KG1 (cell line): ENCODE data around the gene RBM4.
"Not testable (repeated sequence)": the region's sequence is repeated elsewhere in the genome, so short reads cannot be mapped to it uniquely, and the experiment has no call there.

Experiments
- DNase-seq: peaks from one replicate; lab custom pipeline; 2025; lab: John Stamatoyannopoulos, UW

Gene RBM4

GRCh38 chr11:66616379-66617154 lies 21.9 kb upstream of the RBM4 start, which contains the start of gene RBM14:
Gene RBM14 (plus strand): TSS chr11:66616630. CDS start chr11:66616721, 91 bp downstream.
- DNase-seq = peak; percentile 99

DNA sequence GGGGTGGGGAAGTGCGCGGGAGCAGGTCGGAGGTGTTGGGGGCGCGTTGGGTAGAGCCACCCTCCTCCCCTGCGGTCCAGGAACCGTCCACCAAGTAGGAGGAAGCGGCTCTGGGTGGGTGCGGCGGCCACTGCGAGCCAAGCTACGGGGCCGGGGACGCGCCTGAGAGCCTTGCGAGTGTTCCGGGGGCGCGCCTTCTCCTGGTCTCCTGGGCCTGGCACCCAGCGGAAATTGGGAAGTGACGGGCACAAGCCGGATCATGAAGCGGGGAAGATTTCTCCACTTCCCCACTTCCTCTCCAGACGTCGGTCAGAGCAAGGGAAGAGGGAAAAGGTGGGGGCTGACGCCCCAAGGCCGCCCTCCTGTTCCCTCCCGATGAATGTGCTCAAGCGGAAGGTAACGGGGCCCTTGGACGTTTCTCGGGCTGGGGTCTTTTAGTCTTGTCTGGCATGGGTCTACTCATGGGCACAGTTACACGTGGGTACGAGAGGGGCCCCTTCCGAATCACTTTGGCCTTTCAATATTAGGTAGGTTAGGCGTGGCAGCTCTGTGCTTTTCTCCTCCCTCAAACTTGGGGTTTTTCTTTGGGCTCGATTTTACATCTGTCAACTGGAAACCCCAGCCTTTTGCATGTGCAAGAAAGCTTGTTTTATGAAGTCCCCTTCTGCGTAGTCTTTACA lies 21.2 kb upstream of the RBM4 start:
- no peak for DNase-seq

DNA sequence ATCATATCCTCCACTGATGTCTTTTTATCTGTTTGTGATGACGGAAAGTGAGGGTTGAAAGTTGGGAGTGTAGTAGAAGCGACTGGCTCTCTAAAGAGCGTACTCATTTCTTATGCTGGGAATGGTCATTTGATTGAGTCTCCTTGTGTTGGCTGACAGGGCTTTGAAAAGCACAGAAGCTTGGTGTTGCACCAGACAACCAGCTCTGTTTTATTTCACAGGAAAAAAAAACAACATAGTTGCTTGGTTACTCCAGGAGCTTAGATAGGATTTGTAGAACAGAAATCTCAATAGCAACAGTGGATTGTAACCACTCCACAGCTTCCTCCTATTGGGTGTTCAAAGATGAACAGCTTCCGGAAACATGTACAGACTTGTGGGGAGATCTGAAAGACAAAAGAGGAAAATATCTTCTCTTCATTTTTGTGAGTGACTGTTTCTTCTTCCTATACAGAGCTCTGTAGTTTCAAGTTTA lies 19.4 kb upstream of the RBM4 start:
- no peak for DNase-seq

- no peak for DNase-seq
Observed at GRCh38 chr11:66624450-66624849, 14.1 kb upstream of the RBM4 start.

- DNase-seq = no peak
Observed at GRCh38 chr11:66625041-66625751, 13.3 kb upstream of the RBM4 start.

- no peak for DNase-seq
Observed at GRCh38 chr11:66625752-66626149, 12.8 kb upstream of the RBM4 start.

- no peak for DNase-seq
Observed at GRCh38 chr11:66626382-66626781, 12.1 kb upstream of the RBM4 start.

DNA sequence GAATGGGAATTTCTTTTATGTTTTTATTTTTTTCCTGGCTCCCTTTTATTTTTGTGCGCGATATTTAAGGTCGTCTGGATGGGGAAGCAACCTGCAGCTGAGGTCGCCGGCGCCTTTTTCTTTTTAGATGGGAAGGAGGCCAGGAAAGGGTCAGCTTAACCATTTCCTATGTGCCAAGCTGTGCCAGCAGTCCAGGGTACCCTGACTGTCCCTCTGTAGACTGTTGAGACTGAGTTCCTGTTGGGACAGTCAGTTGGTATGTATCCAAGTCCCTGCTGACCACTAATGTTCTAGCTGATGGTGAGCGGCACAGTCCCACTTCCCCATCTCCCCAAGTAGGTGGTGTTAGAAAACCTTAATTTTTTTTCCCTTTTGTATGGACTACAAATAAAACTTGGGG lies 11.6 kb upstream of the RBM4 start:
- no peak for DNase-seq

- DNase-seq = no peak
Observed at GRCh38 chr11:66628061-66628603, 10.4 kb upstream of the RBM4 start.

GRCh38 chr11:66629356-66629755 lies 9.1 kb upstream of the RBM4 start:
- no peak for DNase-seq

DNA sequence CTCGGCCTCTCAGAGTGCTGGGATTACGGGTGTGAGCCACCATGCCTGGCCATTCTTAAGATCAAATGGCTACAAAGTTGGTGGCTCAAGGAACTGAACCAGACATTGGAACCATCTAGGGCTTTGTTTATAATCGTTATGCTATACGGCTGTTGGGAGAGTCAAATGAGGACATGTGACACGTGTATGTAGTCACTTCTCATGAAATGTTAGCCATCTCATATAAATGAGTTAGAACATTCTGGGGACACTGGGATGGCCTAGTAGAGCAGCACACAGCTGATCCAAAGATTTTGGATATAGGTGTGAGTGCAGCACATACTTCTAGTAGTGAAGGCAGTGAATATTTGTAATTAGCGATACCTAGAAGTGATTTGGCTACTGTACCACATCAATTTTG lies 6.6 kb upstream of the RBM4 start:
- DNase-seq = no peak

DNA sequence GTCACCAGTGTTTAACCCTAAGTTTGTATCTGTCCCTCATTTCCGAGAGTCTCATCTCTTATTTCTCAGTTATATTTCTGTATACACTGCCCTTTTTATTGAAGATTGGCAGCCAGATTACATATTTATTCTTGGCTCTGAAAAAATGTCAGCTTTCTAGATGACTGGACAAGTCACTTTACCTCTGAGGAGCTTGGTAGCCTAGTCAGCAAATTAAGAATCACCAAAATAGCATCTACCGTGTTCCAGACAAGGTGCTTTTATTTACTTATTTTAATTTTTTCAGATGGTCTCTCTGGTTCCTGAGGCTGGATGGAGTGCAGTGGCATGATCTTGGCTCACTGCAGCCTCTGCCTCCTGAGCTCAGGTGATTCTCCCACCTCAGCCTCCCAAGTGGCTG lies 5.6 kb upstream of the RBM4 start:
- no peak for DNase-seq

- DNase-seq = no peak
Observed at GRCh38 chr11:66636411-66636810, 2.1 kb upstream of the RBM4 start.

DNA sequence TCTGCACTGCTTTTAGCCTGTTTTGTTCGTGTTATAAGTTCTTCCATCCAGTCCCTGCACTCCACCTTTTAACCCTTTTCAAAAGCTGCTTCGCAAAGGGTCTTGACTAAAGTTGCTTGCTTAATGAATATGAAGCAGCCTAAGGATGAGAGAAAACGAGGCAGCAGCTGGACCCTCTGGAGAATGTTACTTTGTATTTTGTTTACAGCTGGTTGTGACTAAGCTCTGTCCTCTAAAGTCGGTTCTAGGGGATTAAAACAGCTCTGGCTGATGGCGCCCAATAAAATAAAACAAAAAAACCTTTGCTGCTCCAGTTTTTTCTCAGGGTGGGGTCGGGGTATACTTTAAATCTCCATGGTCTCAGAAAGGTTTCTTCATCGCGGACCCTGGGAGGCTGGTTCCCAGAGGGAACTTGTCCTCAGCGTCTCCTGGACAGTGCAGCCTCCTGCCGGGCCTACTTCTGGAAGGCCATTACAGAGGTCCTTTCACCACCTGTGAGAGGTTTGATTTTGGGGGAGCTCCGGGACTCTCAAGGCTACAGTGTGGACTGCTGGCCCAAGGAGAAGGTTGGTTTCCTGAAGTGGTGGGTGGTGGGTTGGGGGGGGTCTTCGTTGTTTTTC lies 836 bp upstream of the RBM4 start:
- DNase-seq = peak; percentile 81

DNA sequence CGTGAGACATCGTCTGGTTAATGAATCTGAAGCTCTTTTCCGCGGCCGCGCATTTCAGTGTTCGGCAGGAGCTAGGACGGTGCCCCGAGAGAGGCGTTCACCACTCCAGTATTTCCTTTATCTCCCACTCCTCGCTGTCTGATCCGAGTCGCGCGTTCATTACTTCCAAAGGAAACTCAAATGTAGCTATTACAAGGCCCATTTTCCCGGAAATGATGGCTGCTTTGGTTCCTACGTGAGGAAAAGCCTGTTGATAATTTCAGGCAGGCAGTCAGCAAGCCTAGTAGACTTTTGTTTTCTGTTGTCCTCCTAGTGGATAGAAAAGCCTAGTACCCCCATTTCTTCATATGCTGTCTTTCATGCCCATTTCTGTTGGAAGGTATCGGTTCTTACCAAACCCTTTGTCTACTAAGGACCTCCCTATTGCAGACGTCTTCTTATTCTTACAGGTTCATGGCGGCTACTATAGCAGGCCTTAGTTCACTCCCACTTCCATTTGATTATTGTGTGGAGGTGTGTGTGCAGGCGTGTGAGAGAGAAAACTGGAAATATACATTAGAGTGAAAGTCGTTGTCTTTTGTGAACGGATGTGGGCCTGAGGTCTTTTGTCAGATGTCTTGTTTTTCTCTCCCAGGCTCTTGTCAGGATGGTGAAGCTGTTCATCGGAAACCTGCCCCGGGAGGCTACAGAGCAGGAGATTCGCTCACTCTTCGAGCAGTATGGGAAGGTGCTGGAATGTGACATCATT lies 737 bp downstream of the RBM4 start:
- no peak for DNase-seq

DNA sequence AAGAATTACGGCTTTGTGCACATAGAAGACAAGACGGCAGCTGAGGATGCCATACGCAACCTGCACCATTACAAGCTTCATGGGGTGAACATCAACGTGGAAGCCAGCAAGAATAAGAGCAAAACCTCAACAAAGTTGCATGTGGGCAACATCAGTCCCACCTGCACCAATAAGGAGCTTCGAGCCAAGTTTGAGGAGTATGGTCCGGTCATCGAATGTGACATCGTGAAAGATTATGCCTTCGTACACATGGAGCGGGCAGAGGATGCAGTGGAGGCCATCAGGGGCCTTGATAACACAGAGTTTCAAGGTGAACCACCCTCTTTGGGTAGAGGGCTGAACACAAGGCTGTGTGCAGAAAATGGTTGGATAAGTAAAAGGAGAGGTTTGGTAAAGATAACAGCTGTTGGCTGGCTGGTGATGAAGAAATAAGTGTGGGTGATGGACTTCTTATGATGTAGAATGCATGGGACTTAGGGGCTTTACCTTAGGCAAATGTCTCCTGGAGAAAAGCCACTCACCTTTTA lies 1.4 kb downstream of the RBM4 start:
- not testable (repeated sequence) for DNase-seq

GRCh38 chr11:66641834-66642233 lies 3.3 kb downstream of the RBM4 start:
- DNase-seq = no peak

- DNase-seq = no peak
Observed at GRCh38 chr11:66643745-66644437, 5.4 kb downstream of the RBM4 start.

- no peak for DNase-seq
Observed at GRCh38 chr11:66646828-66647227, 8.3 kb downstream of the RBM4 start.

GRCh38 chr11:66649903-66650302 lies 11.4 kb downstream of the RBM4 start:
- no peak for DNase-seq
